ENCODE measurements around the gene TBC1D20.
A peak's percentile ranks its signal among the peaks of the same experiment; 100 is the strongest.
"Not testable (repeated sequence)": the region's sequence is repeated elsewhere in the genome, so short reads cannot be mapped to it uniquely, and the experiment has no call there.

The TBC1D20 gene

GRCh38 chr20:469746-470490 is 7.6 kb upstream of the TBC1D20 start:
- H3K4me1 ChIP-seq (ENCODE audit: insufficient read depth, low read length), result no peaks in the 10 kb centered on the region
- no peak overlapping the region for H3K4me3 ChIP-seq (ENCODE audit: low read length)
- no peak overlapping the region for H2AFZ ChIP-seq (ENCODE audit: low read depth, low read length)
- peaks cover 9% of the 10 kb centered on the region for H3K36me3 ChIP-seq (ENCODE audit: insufficient read depth, low read length)
- H3K9me3 ChIP-seq (ENCODE audit: low read length), result peaks cover 14% of the 10 kb centered on the region
- H3K27me3 ChIP-seq (ENCODE audit: insufficient read depth, low read length), result no peaks in the 10 kb centered on the region

- Histone ChIP-seq H2AFZ (ENCODE audit: low read depth, low read length) (no peak overlapping the region), H3K9me3 (ENCODE audit: low read length) (peaks cover 9% of the 10 kb centered on the region), H3K4me1 (ENCODE audit: insufficient read depth, low read length) (no peaks in the 10 kb centered on the region), H3K27me3 (ENCODE audit: insufficient read depth, low read length) (no peaks in the 10 kb centered on the region), H3K36me3 (ENCODE audit: insufficient read depth, low read length) (no peaks in the 10 kb centered on the region), H3K4me3 (ENCODE audit: low read length) (no peak overlapping the region)
These were observed 5.4 kb upstream of the TBC1D20 start for GRCh38 chr20:467755-468154.

GRCh38 chr20:461254-462198 is 807 bp downstream of the TBC1D20 start:
- no peaks in the 10 kb centered on the region for H3K36me3 ChIP-seq (ENCODE audit: insufficient read depth, low read length)
- H3K4me1 ChIP-seq (ENCODE audit: insufficient read depth, low read length), result peaks cover 14% of the 10 kb centered on the region

GRCh38 chr20:460707-461106 is 1.6 kb downstream of the TBC1D20 start:
- H3K27me3 ChIP-seq (ENCODE audit: insufficient read depth, low read length), result no peaks in the 10 kb centered on the region
- no peaks in the 10 kb centered on the region for H3K36me3 ChIP-seq (ENCODE audit: insufficient read depth, low read length)
- H3K4me1 ChIP-seq (ENCODE audit: insufficient read depth, low read length), result peaks cover 14% of the 10 kb centered on the region
- no peak overlapping the region for H2AFZ ChIP-seq (ENCODE audit: low read depth, low read length)
- peak overlapping the region; percentile 82 for H3K4me3 ChIP-seq (ENCODE audit: low read length)
- no peaks in the 10 kb centered on the region for H3K9me3 ChIP-seq (ENCODE audit: low read length)

More at GRCh38 chr20:461254-462198, 807 bp downstream of the TBC1D20 start:
- no peaks in the 10 kb centered on the region for H3K9me3 ChIP-seq (ENCODE audit: low read length)
- H3K4me3 ChIP-seq (ENCODE audit: low read length), result peak overlapping the region; percentile 82
- no peaks in the 10 kb centered on the region for H3K27me3 ChIP-seq (ENCODE audit: insufficient read depth, low read length)
- H2AFZ ChIP-seq (ENCODE audit: low read depth, low read length), result peak overlapping the region; percentile 96

GRCh38 chr20:460180-460579 is 2.2 kb downstream of the TBC1D20 start:
- no peak overlapping the region for H2AFZ ChIP-seq (ENCODE audit: low read depth, low read length)
- H3K9me3 ChIP-seq (ENCODE audit: low read length), result no peaks in the 10 kb centered on the region
- no peak overlapping the region for H3K4me3 ChIP-seq (ENCODE audit: low read length)
- no peaks in the 10 kb centered on the region for H3K27me3 ChIP-seq (ENCODE audit: insufficient read depth, low read length)
- H3K36me3 ChIP-seq (ENCODE audit: insufficient read depth, low read length), result no peaks in the 10 kb centered on the region
- peaks cover 14% of the 10 kb centered on the region for H3K4me1 ChIP-seq (ENCODE audit: insufficient read depth, low read length)

GRCh38 chr20:458776-459175 is 3.6 kb downstream of the TBC1D20 start:
- H3K27me3 ChIP-seq (ENCODE audit: insufficient read depth, low read length), result no peaks in the 10 kb centered on the region
- H3K4me3 ChIP-seq (ENCODE audit: low read length), result no peak overlapping the region
- no peak overlapping the region for H2AFZ ChIP-seq (ENCODE audit: low read depth, low read length)
- no peaks in the 10 kb centered on the region for H3K36me3 ChIP-seq (ENCODE audit: insufficient read depth, low read length)
- no peaks in the 10 kb centered on the region for H3K9me3 ChIP-seq (ENCODE audit: low read length)
- H3K4me1 ChIP-seq (ENCODE audit: insufficient read depth, low read length), result peaks cover 14% of the 10 kb centered on the region

- H2AFZ ChIP-seq (ENCODE audit: low read depth, low read length), result no peak overlapping the region
- no peaks in the 10 kb centered on the region for H3K27me3 ChIP-seq (ENCODE audit: insufficient read depth, low read length)
- no peaks in the 10 kb centered on the region for H3K9me3 ChIP-seq (ENCODE audit: low read length)
- H3K4me3 ChIP-seq (ENCODE audit: low read length), result no peak overlapping the region
- no peaks in the 10 kb centered on the region for H3K36me3 ChIP-seq (ENCODE audit: insufficient read depth, low read length)
- peaks cover 2% of the 10 kb centered on the region for H3K4me1 ChIP-seq (ENCODE audit: insufficient read depth, low read length)
These were observed 7.4 kb downstream of the TBC1D20 start for GRCh38 chr20:454951-455350.

GRCh38 chr20:452021-452420 is 10.3 kb downstream of the TBC1D20 start:
- H3K36me3 ChIP-seq (ENCODE audit: insufficient read depth, low read length); H2AFZ ChIP-seq (ENCODE audit: low read depth, low read length); H3K4me1 ChIP-seq (ENCODE audit: insufficient read depth, low read length); H3K4me3 ChIP-seq (ENCODE audit: low read length); H3K27me3 ChIP-seq (ENCODE audit: insufficient read depth, low read length); H3K9me3 ChIP-seq (ENCODE audit: low read length): not testable (repeated sequence)

- Histone ChIP-seq H3K4me1 (ENCODE audit: insufficient read depth, low read length) (no peaks in the 10 kb centered on the region), H3K36me3 (ENCODE audit: insufficient read depth, low read length) (peaks cover 57% of the 10 kb centered on the region)
These were observed 16.6 kb downstream of the TBC1D20 start for GRCh38 chr20:445514-446336.

GRCh38 chr20:444862-445426 is 17.4 kb downstream of the TBC1D20 start:
- Histone ChIP-seq H3K4me3 (ENCODE audit: low read length) (no peak overlapping the region), H3K27me3 (ENCODE audit: insufficient read depth, low read length) (no peaks in the 10 kb centered on the region), H2AFZ (ENCODE audit: low read depth, low read length) (no peak overlapping the region), H3K9me3 (ENCODE audit: low read length) (no peaks in the 10 kb centered on the region), H3K4me1 (ENCODE audit: insufficient read depth, low read length) (no peaks in the 10 kb centered on the region), H3K36me3 (ENCODE audit: insufficient read depth, low read length) (peaks cover 65% of the 10 kb centered on the region)

More at GRCh38 chr20:445514-446336, 16.6 kb downstream of the TBC1D20 start:
- no peak overlapping the region for H2AFZ ChIP-seq (ENCODE audit: low read depth, low read length)
- no peaks in the 10 kb centered on the region for H3K27me3 ChIP-seq (ENCODE audit: insufficient read depth, low read length)
- H3K4me3 ChIP-seq (ENCODE audit: low read length), result no peak overlapping the region
- H3K9me3 ChIP-seq (ENCODE audit: low read length), result no peaks in the 10 kb centered on the region

- Histone ChIP-seq H2AFZ (ENCODE audit: low read depth, low read length) (no peak overlapping the region), H3K36me3 (ENCODE audit: insufficient read depth, low read length) (peaks cover 73% of the 10 kb centered on the region), H3K4me3 (ENCODE audit: low read length) (no peak overlapping the region), H3K27me3 (ENCODE audit: insufficient read depth, low read length) (no peaks in the 10 kb centered on the region), H3K9me3 (ENCODE audit: low read length) (no peaks in the 10 kb centered on the region), H3K4me1 (ENCODE audit: insufficient read depth, low read length) (no peaks in the 10 kb centered on the region)
These were observed 18.2 kb downstream of the TBC1D20 start for GRCh38 chr20:444117-444516.

GRCh38 chr20:443223-443775 is 19.0 kb downstream of the TBC1D20 start:
- peaks cover 81% of the 10 kb centered on the region for H3K36me3 ChIP-seq (ENCODE audit: insufficient read depth, low read length)
- H3K4me1 ChIP-seq (ENCODE audit: insufficient read depth, low read length), result no peaks in the 10 kb centered on the region
- no peaks in the 10 kb centered on the region for H3K9me3 ChIP-seq (ENCODE audit: low read length)
- no peak overlapping the region for H3K4me3 ChIP-seq (ENCODE audit: low read length)
- no peak overlapping the region for H2AFZ ChIP-seq (ENCODE audit: low read depth, low read length)
- H3K27me3 ChIP-seq (ENCODE audit: insufficient read depth, low read length), result no peaks in the 10 kb centered on the region
